Suprapubic skin (tissue), 4 donors: ENCODE data around the gene TBC1D2B. TPM values are rescaled to one million over a fixed set of nuclear protein-coding genes. Genes with fewer than 3 reads are reported as not detected.
"Not testable (repeated sequence)": the region's sequence is repeated elsewhere in the genome, so short reads cannot be mapped to it uniquely, and the experiment has no call there.

ENCODE experiments used
- DNase-seq, 2 donors: peaks; one replicate each; pipeline ENCODE4 v3.0.0-alpha.2; 2019; ENCODE audit warnings: low spot score in 2 of 2
- H3K27ac ChIP-seq: fragments of 200-600 bp; sonication (generic); one replicate; pipeline ENCODE4 v1.5.1; 2019
- H3K27me3 ChIP-seq: fragments of 200-600 bp; sonication (generic); one replicate; pipeline ENCODE4 v1.5.1; 2019
- H3K36me3 ChIP-seq: fragments of 200-600 bp; sonication (generic); one replicate; pipeline ENCODE4 v1.5.1; 2019
- H3K4me1 ChIP-seq: fragments of 200-600 bp; sonication (generic); one replicate; pipeline ENCODE4 v1.5.1; 2019
- H3K4me3 ChIP-seq: fragments of 200-600 bp; sonication (generic); one replicate; pipeline ENCODE4 v1.5.1; 2019; ENCODE audit warnings: mild to moderate bottlenecking
- H3K9me3 ChIP-seq: fragments of 200-600 bp; sonication (generic); one replicate; pipeline ENCODE4 v1.5.1; 2019
- EP300 ChIP-seq: sonication (generic); formaldehyde crosslinking; IDR thresholded peaks from one replicate; pipeline ENCODE4 v1.6.1; 2017; ENCODE audit warnings: antibody characterized with exemption
- POLR2A ChIP-seq, 2 donors: fragments of 450-650 bp; IDR thresholded peaks; one replicate each; pipeline ENCODE4 v1.6.1; 2017; ENCODE audit warnings: antibody characterized with exemption in 2 of 2, mild to moderate bottlenecking in 2 of 2, moderate library complexity in 2 of 2
- POLR2AphosphoS5 ChIP-seq, 3 donors: sonication (generic); formaldehyde crosslinking; IDR thresholded peaks; one replicate each; pipeline ENCODE4 v1.6.1; 2017; ENCODE audit warnings: antibody characterized with exemption in 3 of 3
- WGBS: methylation state at CpG from one replicate; pipeline ENCODE4 v1.1.5; 2018; 5-methylcytosine and 5-hydroxymethylcytosine counted together
- total RNA-seq, 4 donors: library from RNA; depleted of rRNA; stranded (reverse); fragments of >200 nt; gene quantifications; one replicate each; pipeline ENCODE4 v1.1.0, GENCODE V29; 2016
- TF ChIP-seq, protein P1 (sequence below), 2 donors: fragments of 200-600 bp in 1 of 2; fragments of 450-650 bp in 1 of 2; sonication (generic) in 1 of 2; IDR thresholded peaks; one replicate each; pipeline ENCODE4 v1.5.1; 2016 to 2019; ENCODE audit warnings: antibody characterized with exemption in 2 of 2, mild to moderate bottlenecking in 1 of 2, moderate library complexity in 1 of 2

TBC1D2B gene
- total RNA-seq, 4 donors from 2014 or later = 27.9 to 126 (median 41.5) TPM

GRCh38 chr15:78001656-78002055, 75.9 kb downstream of the TBC1D2B start:
- 89% methylated on average over 4 of the region's 4 CpGs for WGBS

DNA sequence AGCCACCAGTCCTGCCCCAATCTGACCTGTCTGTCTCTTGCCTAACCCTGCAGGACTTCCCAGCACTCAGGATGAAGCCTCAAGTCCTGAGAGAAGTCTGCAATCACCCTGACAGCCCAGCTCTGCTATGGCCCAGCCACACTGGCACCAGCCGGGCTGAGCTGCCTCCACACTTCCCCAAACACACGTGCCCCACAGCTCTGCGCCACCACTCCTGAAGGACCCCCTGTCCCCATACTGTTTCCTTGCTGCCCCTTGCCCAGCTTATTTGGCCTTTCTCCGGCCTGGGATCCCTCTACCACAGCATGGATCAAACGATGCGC, 76.6 kb downstream of the TBC1D2B start:
- H3K27me3 ChIP-seq = no peaks in the 10 kb centered on the region
- H3K36me3 ChIP-seq = peaks cover 60% of the 10 kb centered on the region
- H3K9me3 ChIP-seq = no peaks in the 10 kb centered on the region
- H3K4me1 ChIP-seq = peaks cover 26% of the 10 kb centered on the region
- 96% methylated on average over 6 of the region's 6 CpGs for WGBS
- no peak for TF ChIP-seq POLR2AphosphoS5 (IDR thresholded peaks at IDR 0.05)
- TF ChIP-seq, protein P1, sequence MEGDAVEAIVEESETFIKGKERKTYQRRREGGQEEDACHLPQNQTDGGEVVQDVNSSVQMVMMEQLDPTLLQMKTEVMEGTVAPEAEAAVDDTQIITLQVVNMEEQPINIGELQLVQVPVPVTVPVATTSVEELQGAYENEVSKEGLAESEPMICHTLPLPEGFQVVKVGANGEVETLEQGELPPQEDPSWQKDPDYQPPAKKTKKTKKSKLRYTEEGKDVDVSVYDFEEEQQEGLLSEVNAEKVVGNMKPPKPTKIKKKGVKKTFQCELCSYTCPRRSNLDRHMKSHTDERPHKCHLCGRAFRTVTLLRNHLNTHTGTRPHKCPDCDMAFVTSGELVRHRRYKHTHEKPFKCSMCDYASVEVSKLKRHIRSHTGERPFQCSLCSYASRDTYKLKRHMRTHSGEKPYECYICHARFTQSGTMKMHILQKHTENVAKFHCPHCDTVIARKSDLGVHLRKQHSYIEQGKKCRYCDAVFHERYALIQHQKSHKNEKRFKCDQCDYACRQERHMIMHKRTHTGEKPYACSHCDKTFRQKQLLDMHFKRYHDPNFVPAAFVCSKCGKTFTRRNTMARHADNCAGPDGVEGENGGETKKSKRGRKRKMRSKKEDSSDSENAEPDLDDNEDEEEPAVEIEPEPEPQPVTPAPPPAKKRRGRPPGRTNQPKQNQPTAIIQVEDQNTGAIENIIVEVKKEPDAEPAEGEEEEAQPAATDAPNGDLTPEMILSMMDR (IDR thresholded peaks at IDR 0.05) = no peak
- TF ChIP-seq EP300 = no peak
- TF ChIP-seq POLR2A (IDR thresholded peaks at IDR 0.05) = no peak
- DNase-seq = no peak
- no peak overlapping the region for H3K4me3 ChIP-seq
- H3K27ac ChIP-seq = no peak overlapping the region

More at GRCh38 chr15:78001656-78002055, 75.9 kb downstream of the TBC1D2B start:
- no peak for DNase-seq
- no peak overlapping the region for H3K27ac ChIP-seq
- H3K4me1 ChIP-seq = peaks cover 19% of the 10 kb centered on the region
- no peak for TF ChIP-seq POLR2AphosphoS5 (IDR thresholded peaks at IDR 0.05)
- TF ChIP-seq, protein P1 (IDR thresholded peaks at IDR 0.05) = no peak
- no peak for TF ChIP-seq EP300
- no peak for TF ChIP-seq POLR2A (IDR thresholded peaks at IDR 0.05)
- no peaks in the 10 kb centered on the region for H3K27me3 ChIP-seq
- no peaks in the 10 kb centered on the region for H3K9me3 ChIP-seq
- H3K36me3 ChIP-seq = peaks cover 60% of the 10 kb centered on the region
- no peak overlapping the region for H3K4me3 ChIP-seq

GRCh38 chr15:78000091-78000926, 77.2 kb downstream of the TBC1D2B start:
- DNase-seq = no peak
- 73% methylated on average over 17 of the region's 24 CpGs for WGBS
- Histone ChIP-seq H3K4me3 (no peak overlapping the region), H3K9me3 (no peaks in the 10 kb centered on the region), H3K4me1 (peaks cover 24% of the 10 kb centered on the region), H3K27ac (no peak overlapping the region), H3K27me3 (no peaks in the 10 kb centered on the region), H3K36me3 (peaks cover 60% of the 10 kb centered on the region)
- TF ChIP-seq POLR2AphosphoS5 (IDR thresholded peaks at IDR 0.05) = no peak
- TF ChIP-seq, protein P1 (IDR thresholded peaks at IDR 0.05) = peak; percentile 42 to 52

DNA sequence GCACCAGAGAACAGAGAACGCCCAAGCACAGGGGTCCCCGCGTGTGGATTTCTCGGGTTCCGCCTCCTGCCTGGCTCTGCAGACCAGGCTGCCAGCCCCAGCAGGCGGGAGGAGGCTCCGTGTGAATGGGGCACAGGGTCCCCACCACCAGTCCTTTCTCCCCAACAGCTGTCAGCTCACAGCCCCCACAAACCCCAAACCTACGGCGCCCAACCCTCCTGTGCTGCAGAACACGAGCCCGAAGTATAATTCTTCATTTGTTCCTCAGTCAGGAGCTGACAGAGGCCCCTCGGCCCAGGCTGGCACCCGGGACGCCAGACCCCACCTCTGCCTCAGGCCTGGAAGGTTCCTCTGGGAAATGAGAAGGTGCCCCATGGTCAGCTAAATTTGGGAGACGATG, 78.0 kb downstream of the TBC1D2B start:
- TF ChIP-seq POLR2A (IDR thresholded peaks at IDR 0.05) (no peak), POLR2AphosphoS5 (IDR thresholded peaks at IDR 0.05) (no peak), EP300 (no peak)
- TF ChIP-seq, protein P1 (IDR thresholded peaks at IDR 0.05) = no peak
- Histone ChIP-seq H3K36me3 (peaks cover 60% of the 10 kb centered on the region), H3K4me3 (no peak overlapping the region), H3K27ac (no peak overlapping the region), H3K9me3 (no peaks in the 10 kb centered on the region), H3K27me3 (no peaks in the 10 kb centered on the region), H3K4me1 (peaks cover 22% of the 10 kb centered on the region)
- no peak for DNase-seq
- WGBS = 97% methylated on average over 10 of the region's 15 CpGs

- no peaks in the 10 kb centered on the region for H3K27me3 ChIP-seq
- WGBS = 90% methylated on average over 2 of the region's 8 CpGs
- DNase-seq = peak in 1 of 2 donors; percentile 61
- peaks cover 28% of the 10 kb centered on the region for H3K4me1 ChIP-seq
- H3K36me3 ChIP-seq = peaks cover 56% of the 10 kb centered on the region
- no peak overlapping the region for H3K27ac ChIP-seq
- H3K4me3 ChIP-seq = no peak overlapping the region
- TF ChIP-seq, protein P1 (IDR thresholded peaks at IDR 0.05) = no peak
- TF ChIP-seq POLR2A (IDR thresholded peaks at IDR 0.05) (no peak), POLR2AphosphoS5 (IDR thresholded peaks at IDR 0.05) (no peak), EP300 (no peak)
- H3K9me3 ChIP-seq = no peaks in the 10 kb centered on the region
These were observed 78.9 kb downstream of the TBC1D2B start for GRCh38 chr15:77998592-77998991.

DNA sequence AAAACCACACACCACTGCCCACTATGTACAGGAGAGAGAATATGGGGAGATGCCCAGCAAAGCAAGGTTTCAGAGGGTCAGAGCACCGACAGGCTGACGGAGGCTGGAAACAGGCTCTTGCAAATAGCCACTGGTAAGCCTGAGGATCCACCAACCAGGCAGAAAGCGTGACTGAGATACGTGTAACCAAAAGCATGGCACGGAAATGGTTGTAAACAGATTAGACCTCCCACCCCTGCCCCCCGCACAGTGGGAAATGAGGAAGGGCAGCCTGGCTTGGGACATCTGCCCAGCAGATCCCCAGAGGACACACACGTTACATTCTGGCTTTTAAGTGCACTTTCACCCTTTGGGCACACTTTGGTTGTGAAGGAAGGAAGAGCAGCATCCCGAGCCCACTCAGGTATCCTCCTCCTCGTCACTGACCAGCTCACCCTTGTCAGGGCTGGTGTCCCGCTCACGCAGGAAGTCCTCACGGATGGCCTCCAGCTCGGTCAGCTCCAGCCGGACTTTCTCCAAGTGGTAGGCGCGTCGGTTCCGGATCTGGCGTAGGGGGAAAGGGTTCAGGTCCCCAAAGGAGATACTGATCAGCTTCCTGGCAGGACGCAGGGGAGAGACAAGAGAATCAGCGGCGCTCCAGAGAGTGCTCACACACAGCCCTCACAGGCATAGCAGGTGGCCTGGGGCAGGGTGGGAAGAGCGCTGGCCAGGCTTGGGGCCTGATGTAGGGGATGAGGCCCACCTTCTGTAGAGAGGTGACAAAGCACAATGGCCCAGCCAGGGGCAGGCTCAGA, 79.6 kb downstream of the TBC1D2B start:
- H3K36me3 ChIP-seq = peaks cover 49% of the 10 kb centered on the region
- WGBS = 91% methylated on average over 20 of the region's 23 CpGs

DNA sequence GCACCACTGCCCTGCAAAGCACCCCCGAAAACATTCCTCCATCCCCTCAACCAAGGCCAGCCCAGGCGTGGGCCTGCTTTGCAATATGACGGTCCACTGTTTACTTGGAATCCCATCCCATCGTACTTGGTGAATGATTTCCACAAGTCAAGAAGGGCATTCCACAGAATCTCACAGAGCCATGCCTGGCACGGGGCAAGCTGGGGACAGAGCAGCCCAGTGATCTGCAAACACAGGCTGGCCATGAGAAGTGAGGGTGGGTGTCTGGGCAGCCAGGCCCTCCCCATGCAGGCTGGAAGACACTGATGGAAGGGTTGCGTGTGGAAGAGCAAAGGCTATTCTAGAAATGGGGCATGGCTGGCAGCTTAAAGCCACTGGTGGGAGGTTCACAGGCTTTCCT, 80.3 kb downstream of the TBC1D2B start:
- 92% methylated on average over 2 of the region's 6 CpGs for WGBS
- not testable (repeated sequence) for H3K27me3 ChIP-seq, H3K4me3 ChIP-seq, H3K9me3 ChIP-seq, H3K27ac ChIP-seq
- DNase-seq = peak in 1 of 2 donors; percentile 45
- Histone ChIP-seq H3K36me3 (peaks cover 42% of the 10 kb centered on the region), H3K4me1 (peaks cover 41% of the 10 kb centered on the region)

More for the DNA sequence above, 79.6 kb downstream of the TBC1D2B start:
- H3K4me1 ChIP-seq = peaks cover 35% of the 10 kb centered on the region
- not testable (repeated sequence) for H3K27me3 ChIP-seq, H3K9me3 ChIP-seq, H3K27ac ChIP-seq, H3K4me3 ChIP-seq
- DNase-seq = peak in 1 of 2 donors; percentile 59
